Transverse colon (tissue), 4 donors: ENCODE measurements around the gene COG2.

Source experiments
- POLR2A ChIP-seq: fragments of 450-650 bp; IDR thresholded peaks from one replicate; pipeline ENCODE4 v1.6.1; 2016; ENCODE audit warnings: antibody characterized with exemption, mild to moderate bottlenecking, moderate library complexity
- POLR2AphosphoS5 ChIP-seq, 3 donors: sonication (generic); formaldehyde crosslinking; IDR thresholded peaks; one replicate each; pipeline ENCODE4 v1.6.1; 2016; ENCODE audit warnings: antibody characterized with exemption in 3 of 3
- TF ChIP-seq, protein P1 (sequence below), 5 experiments: fragments of 200-600 bp in 3 of 5; fragments of 450-650 bp in 2 of 5; sonication (generic) in 3 of 5; IDR thresholded peaks; 1 replicate in 2 of 5; 2 replicates in 3 of 5; pipeline ENCODE4 v1.5.1; 2016 to 2017; ENCODE audit warnings: antibody characterized with exemption in 5 of 5, inconsistent platforms in 3 of 5, mild to moderate bottlenecking in 2 of 5, moderate library complexity in 1 of 5

- TF ChIP-seq POLR2AphosphoS5 (IDR thresholded peaks at IDR 0.05) (no peak), POLR2A (no peak)
- TF ChIP-seq, protein P1, sequence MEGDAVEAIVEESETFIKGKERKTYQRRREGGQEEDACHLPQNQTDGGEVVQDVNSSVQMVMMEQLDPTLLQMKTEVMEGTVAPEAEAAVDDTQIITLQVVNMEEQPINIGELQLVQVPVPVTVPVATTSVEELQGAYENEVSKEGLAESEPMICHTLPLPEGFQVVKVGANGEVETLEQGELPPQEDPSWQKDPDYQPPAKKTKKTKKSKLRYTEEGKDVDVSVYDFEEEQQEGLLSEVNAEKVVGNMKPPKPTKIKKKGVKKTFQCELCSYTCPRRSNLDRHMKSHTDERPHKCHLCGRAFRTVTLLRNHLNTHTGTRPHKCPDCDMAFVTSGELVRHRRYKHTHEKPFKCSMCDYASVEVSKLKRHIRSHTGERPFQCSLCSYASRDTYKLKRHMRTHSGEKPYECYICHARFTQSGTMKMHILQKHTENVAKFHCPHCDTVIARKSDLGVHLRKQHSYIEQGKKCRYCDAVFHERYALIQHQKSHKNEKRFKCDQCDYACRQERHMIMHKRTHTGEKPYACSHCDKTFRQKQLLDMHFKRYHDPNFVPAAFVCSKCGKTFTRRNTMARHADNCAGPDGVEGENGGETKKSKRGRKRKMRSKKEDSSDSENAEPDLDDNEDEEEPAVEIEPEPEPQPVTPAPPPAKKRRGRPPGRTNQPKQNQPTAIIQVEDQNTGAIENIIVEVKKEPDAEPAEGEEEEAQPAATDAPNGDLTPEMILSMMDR (IDR thresholded peaks at IDR 0.05), result no peak
These were observed 38.2 kb downstream of the COG2 start for GRCh38 chr1:230680300-230681025.
